Fibroblast of mammary gland (primary cell): ENCODE measurements around the gene NFKBIE.

Source experiments
- DNase-seq: peaks from one replicate; pipeline ENCODE4 v3.0.0-alpha.2; 2010; ENCODE audit warnings: low read depth
- H3K4me3 ChIP-seq: 2 replicates; pipeline ENCODE4 v1.5.1; 2011; ENCODE audit warnings: low read depth, mild to moderate bottlenecking, low read length, moderate library complexity; ENCODE audit not compliant: control insufficient read depth
- TF ChIP-seq, protein P1 (sequence below): conservative IDR thresholded peaks from 2 replicates; pipeline ENCODE4 v1.5.1; 2011; ENCODE audit warnings: low read depth, low read length, inconsistent platforms; ENCODE audit not compliant: control insufficient read depth, insufficient read depth

The NFKBIE gene

DNA sequence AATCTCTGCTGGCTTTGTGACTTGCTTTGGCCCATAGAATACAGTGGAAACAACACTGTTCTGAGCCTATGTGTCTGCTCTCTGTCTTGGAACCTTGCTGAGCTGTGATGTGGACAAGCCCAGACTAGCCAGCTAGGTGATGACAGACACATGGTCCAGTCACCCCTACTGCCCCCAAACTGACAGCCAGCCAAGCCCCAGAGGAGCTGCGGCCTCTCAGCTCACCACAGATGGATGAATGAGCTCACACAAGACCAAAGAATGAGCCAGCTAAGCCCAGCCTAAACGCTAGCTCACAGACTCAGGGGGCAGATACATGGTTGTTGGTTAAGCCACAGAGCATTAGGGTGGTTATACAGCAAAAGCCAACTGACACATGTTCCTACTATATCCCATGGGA, 43.7 kb upstream of the NFKBIE start:
- TF ChIP-seq, protein P1, sequence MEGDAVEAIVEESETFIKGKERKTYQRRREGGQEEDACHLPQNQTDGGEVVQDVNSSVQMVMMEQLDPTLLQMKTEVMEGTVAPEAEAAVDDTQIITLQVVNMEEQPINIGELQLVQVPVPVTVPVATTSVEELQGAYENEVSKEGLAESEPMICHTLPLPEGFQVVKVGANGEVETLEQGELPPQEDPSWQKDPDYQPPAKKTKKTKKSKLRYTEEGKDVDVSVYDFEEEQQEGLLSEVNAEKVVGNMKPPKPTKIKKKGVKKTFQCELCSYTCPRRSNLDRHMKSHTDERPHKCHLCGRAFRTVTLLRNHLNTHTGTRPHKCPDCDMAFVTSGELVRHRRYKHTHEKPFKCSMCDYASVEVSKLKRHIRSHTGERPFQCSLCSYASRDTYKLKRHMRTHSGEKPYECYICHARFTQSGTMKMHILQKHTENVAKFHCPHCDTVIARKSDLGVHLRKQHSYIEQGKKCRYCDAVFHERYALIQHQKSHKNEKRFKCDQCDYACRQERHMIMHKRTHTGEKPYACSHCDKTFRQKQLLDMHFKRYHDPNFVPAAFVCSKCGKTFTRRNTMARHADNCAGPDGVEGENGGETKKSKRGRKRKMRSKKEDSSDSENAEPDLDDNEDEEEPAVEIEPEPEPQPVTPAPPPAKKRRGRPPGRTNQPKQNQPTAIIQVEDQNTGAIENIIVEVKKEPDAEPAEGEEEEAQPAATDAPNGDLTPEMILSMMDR, result no peak
- H3K4me3 ChIP-seq, result no peak overlapping the region

DNA sequence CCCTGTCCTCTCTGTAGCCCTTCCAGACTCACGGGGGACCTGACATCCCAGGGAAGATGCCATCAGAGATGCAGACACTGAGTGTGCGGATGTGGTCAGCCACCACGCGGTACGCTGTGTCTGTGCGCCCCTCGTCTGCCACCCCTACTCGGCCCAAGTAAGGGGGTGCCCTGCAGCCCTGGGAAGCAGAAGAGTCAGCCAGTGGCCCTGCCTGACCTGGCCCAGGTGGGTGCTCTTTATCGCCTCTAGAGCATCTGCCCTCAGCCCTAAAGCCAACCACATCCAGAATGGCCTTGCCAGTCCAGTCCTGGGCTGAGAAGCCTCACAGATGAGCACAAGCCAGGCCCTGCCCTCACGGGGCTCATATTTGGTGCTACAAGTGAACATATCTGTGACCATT, 41.9 kb upstream of the NFKBIE start:
- H3K4me3 ChIP-seq, result no peak overlapping the region
- DNase-seq, result no peak
- TF ChIP-seq, protein P1, result no peak

More for the DNA sequence above, 43.7 kb upstream of the NFKBIE start:
- DNase-seq, result peak; percentile 90

DNA sequence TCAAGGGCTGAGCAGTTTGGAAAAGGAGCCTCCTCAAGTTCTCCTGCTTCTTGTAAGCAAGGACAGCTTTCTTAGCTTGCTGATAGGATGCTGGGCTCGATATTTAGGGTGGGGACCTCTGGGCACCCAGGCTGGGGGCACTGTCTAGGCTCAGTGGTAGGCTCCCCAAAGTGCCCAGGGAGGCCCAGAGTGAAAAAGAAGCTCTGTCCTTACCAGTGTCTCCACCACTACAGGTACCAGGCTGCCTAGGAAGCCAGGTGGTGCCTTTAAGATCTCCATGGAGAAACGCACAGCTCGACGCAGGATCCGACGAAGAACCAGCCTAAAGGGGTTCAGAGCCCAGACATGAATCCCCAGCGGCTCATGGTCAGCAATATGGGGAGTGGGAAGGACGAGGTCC, 41.4 kb upstream of the NFKBIE start:
- DNase-seq, result no peak
- no peak overlapping the region for H3K4me3 ChIP-seq
- TF ChIP-seq, protein P1, result no peak

DNA sequence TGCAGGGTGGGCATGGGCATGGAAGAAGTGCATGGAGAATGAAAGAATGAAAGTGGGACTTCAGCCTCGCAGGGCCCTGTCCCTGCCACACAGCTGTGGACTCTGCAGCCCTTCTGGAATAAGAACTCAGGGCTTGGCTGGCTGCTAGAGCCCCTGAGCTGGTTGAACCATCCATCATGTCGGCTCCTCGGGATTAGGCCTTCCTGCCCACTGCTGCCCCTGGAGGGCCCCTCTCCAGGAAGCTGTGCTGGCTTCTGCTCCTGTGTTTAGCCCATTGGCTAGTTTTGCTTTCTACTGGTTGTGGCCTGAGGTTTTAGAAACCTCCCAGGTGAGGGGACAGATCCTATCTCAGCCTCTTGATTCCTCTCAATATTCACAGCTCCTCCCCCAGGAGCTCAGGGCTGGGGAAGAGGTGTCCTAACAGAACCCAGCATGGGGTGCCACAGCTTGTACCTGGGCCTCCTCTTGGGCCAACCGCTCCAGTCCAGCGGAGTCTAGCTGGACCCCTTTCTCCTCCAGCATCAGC, 39.9 kb upstream of the NFKBIE start:
- TF ChIP-seq, protein P1, result no peak
- DNase-seq, result no peak
- no peak overlapping the region for H3K4me3 ChIP-seq

DNA sequence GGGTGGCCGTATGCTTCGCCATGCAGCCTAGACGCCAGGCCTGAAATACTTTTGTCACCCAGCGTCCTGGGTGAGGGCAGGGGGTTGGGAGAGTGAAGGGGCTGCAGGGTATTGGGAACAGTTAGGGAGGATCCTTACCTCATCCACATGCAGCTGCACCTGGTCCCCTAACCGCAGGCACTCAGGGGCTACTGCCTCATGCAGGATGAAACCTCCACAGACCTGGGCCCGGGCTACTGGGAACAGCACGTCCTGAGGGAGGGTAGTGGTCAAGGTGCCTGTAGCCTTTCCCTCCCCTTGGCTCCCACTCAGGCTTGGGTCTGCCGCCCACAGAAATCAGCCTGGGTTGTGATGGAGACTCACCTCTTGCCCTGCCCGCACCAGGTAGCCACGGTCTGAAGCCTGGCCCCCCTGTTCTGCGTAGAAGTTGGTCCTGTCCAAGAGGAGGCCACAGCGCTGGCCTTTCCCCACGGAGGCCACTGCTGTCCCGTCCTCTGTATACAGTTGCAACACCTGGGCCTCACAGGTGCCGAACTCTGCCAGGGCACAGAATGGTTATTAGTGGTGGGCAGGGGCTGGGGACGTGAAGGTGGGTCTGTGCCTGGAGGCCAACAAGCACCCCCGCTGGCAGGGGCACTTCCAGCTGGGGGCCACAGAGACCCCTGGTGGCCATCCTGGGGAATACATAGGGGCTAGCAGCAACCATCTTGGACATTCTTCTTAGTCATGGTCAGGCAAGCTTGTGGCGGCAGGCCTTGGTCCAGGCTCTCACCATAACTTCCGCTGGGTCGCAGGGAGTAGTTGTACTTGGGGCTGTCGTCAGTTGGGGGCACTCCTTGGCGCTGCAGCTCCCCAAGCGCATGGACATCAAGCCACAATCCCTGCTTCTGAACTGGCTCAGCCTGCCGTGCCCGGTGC, 39.2 kb upstream of the NFKBIE start:
- peak; percentile 55 for DNase-seq

DNA sequence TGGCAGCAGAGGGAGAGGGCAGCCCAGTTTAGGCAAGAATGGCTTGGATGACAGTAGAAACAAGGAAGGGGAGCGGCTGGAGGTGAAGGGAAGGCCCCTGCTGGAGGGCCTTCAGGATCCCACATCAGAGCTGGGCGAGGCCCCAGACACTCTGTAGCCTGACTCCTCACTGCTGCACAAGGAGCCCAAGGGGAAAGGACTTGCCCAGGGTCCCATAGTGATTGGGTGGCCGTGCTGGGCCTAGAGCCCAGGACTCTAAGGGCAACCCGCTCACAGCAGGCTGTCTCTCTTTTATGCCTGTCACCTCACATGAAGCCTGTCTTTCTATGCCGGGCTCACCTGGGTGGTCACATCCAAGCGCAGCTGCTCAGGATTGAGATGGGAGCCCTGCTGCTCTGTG, 38.5 kb upstream of the NFKBIE start:
- H3K4me3 ChIP-seq, result no peak overlapping the region
- no peak for DNase-seq
- TF ChIP-seq, protein P1, result no peak

More for the DNA sequence above, 39.2 kb upstream of the NFKBIE start:
- TF ChIP-seq, protein P1, result peak; percentile 74
- H3K4me3 ChIP-seq, result no peak overlapping the region
